HG03060 (cell line): ENCODE measurements around the gene CCDC107.

ENCODE experiments used
- ATAC-seq: cut with Tn5 transposase; IDR thresholded peaks from one replicate; pipeline ENCODE4 v1.9.1; 2021; ENCODE audit warnings: low read depth, moderate number of reproducible peaks; ENCODE audit not compliant: unreplicated experiment

The CCDC107 gene

DNA sequence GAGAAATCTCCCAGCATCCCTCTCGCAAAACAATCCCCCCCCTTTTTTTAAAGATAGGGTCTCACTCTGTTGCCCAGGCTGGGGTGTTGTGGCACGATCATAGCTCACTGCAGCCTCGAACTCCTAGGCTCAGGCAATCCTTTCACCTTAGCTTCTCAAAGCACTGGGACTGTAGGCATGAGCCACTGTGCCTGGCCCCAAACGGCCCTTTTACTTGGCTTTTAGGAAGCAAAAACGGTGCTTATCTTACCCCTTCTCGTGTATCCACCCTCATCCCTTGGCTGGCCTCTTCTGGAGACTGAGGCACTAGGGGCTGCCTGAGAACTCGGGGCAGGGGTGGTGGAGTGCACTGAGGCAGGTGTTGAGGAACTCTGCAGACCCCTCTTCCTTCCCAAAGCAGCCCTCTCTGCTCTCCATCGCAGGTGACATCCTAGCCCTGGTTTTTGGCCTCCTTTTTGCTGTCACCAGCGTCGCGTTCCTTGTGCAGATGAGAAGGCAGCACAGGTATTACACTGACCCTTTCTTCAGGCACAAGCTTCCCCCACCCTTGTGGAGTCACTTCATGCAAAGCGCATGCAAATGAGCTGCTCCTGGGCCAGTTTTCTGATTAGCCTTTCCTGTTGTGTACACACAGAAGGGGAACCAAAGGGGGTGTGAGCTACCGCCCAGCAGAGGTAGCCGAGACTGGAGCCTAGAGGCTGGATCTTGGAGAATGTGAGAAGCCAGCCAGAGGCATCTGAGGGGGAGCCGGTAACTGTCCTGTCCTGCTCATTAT lies 22.4 kb downstream of the CCDC107 start:
- no peak for ATAC-seq

DNA sequence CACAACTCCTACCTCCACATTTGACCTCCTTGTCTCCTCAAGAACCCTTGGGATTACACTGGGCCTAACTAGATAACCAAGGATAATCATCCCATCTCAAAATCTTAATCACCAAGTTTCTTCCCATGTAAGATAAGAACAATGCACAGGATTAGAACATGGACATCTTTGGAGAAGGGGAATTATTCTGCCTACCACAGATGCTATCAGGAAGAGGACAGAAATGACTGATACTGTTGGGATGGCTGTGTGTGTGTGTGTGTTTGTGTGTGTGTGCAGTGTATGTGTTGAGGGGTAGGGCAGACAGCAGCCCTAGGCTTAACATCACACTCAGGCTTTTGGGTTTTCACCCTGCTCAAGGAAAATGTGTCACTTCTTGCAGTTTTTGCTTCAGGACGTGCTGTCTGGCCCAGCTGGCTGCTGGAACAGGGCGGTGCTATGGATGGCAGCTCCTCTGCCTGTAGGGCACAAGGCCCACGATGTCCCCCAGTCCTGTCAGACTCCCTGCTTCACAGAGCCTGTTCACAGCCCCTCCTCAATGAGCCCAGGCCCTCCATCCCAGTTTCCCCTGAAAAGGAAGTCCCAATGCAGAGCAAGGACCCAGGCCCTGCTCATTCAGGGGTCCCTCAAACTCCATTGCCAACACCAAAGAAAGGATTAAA lies 23.4 kb downstream of the CCDC107 start:
- no peak for ATAC-seq

DNA sequence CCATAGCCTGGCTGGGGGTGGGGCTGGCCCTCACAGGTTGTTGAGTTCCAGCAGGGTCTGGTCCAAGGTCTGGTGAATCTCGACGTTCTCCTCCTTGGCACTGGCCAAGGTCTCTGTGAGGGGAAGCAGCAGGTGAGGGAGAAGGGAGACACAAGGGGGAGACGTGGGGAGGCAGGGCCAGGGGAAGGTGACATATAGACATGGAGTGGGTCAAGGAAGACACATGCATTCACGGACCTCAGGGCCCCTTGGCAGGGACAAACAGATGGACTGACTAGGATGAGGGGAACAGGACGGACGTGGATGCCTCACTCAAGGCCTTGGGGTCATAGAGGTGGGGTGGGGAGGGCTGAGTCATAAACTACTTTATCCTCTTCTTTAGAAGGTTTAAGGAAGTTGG lies 24.0 kb downstream of the CCDC107 start:
- ATAC-seq = no peak

DNA sequence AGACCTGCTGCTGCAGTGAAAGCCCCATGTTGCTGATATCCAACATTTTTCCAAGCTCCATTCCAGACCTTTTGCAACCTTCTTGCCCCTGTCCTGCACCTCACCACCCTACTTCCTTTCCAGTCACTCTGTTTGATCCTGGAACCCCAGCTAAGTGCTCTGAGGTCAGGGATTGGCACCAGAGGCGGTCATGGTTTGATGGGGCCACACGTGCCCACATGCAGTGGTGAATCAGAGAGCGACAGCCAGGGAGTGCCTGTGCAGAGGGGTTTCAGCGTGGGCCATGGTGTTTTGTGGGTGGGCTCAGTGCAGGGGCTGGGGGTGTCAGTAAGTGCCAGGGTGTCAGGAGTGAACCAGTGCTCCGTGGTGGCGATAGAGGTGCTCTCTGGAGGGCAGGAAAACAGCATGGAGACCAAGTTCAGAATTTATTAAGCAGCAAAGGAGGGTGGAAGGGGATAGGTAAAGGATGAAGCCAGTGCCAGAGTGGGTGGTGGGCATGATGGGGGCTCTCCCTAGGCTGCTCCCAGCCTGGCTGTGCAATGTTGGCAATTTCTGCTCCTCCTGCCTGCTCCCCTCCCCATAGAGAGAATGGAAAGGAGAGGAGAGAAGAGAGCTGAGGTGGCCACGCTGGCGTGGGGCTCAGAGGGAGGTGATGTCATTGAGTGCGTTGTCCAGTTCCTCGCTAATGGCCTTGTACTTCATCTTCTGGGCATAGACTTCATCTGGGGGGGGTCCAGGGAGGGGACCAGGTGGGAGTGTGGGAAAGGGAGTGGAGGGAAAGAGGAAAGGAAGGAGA lies 24.6 kb downstream of the CCDC107 start:
- no peak for ATAC-seq

DNA sequence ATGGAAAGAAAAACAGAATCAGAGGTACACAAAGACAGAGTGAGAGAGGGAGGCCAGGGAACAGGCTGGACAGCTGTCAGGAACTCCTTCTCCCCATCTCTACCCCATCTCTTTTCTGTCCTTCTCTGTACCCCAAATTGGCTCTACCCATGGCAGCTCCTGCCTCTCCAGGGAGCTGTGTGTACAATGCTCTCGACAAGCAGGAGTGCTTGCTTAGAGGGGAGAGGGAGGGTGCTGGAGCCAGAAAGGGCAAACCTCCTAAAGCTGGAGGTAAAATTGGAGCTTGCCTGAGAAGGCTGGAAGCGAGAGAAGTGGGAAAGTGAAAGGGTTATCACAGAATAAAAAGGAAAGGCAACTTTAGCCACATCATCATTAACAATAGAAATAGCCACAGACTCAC lies 25.2 kb downstream of the CCDC107 start:
- ATAC-seq = no peak

DNA sequence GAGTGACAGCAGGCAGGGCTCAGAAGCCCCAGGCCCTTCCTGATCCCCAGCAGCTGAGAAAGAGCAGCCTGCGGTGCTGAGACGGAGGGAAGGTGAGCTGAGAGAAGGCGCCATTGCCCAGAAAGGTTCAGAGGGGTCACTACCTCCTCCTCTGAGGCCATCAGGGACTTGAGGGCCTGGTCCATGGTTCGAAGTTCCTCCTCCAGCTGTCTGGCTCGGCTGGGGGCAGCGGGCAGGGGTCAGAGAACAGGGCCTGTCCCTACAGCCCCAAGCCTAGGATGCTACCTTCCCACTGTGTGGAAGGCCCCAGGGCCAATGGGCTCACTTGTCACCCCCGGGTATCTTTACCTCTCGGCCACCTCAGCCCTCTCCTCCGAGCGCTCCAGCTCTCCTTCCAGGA lies 26.8 kb downstream of the CCDC107 start:
- ATAC-seq = no peak

DNA sequence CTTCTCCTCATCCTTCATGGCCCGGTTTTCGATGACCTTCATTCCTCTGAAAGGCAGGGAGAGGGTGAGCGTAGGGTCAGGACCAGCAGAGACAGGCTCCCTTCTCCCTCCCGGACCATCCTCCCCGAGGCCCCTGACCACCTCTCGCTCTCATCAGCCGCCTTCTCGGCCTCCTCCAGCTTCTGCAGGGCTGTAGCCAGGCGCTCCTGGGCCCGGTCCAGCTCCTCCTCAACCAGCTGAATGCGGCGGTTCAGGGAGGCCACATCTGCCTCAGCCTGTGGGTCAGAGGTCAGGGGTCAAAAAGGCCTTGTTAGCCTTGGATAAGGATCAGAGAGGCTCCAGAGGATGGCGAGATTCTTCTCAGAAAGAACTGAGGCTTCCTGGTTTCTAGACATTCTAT lies 27.4 kb downstream of the CCDC107 start:
- ATAC-seq = no peak

DNA sequence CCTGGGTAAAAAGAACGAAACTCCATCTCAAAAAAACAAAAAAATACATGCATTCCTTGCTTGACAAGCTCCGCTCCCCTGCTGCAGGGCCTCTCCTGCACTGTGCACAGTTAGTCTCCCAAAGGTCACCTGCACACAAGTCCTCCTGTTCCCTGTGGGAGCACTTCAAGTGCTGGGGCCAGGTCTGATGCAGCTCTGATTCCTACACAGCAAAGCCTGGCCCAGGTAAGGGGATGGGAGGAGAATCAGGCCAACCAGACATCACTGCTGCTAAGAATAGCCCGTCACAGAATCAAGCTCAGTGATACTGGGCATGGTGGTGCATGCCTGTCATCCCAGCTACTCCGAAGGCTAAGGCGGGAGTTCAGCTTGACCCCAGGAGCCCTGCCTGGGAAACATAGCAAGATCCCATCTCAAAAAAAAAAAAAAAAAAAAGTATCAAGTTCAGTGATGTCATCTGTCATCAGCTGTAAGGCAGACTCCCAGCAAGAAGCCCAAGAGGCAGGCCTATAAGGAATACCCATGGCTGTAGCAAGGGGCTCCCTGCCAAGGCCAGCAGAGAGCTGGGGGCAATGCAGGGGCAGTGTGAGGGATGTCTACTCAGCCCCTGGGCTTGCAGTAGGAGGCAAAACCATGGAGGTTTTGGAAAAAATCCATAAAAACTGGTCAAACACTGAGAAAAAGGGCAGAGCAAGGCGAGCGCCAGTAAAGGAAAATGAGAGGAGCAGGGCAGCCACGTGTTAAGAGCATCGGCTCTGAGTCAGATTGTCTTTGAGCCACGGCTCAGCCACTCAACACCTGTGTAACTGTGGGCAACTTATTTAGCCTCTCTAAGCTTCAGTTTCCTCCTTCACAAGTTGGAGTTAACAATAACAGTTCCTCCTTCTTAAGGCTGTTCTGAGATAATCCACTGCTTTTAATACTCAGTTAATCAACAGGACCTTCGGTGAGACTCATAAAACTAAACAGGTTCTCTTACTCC lies 28.4 kb downstream of the CCDC107 start:
- ATAC-seq = no peak

DNA sequence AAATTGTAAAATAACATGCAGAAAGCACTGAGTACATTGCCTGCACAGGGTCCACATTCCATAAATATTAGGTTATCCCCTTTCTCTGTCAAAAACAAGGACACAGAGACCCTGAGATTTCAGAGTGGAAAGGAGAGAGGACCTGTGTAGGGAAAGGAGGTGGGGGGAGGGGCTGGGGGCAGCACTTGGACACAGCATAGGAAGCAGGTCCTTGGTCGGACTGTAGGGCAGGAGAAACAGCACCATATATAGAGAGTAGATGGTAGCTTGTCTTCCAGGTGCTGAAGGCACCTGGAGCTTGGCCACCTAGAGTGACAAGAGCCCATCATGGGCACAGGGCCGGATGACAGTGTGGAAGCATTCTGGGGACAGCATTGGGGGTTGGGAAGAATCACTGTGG lies 29.2 kb downstream of the CCDC107 start:
- ATAC-seq = no peak

DNA sequence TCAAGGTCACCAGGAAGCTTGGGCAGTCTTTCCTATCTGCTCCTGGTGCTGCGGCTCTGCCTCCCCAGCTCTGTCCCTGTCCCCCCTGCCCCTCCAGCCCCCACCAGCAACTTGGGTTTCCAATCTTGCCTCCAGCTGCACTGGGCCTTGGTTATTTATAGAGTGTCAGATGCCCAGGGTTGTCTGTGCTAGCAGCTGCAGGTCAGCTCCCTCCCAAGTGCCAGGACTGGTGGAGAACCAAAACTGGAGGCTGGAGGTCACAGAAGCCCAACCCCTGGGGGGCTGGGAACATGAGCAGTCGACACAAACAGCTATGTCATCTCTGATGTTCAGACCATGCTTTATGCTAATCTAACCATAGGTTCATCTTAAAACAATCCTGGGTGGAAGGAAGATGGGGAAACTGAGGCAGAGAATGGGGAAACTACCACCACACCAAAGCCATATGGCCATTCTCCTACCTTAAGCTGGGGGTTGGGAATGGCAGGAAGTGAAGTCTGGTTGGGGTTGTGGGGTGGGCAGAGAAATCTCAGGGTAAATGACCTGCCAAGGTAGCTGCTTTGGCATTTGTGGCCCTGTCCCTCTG lies 30.0 kb downstream of the CCDC107 start:
- ATAC-seq = no peak

DNA sequence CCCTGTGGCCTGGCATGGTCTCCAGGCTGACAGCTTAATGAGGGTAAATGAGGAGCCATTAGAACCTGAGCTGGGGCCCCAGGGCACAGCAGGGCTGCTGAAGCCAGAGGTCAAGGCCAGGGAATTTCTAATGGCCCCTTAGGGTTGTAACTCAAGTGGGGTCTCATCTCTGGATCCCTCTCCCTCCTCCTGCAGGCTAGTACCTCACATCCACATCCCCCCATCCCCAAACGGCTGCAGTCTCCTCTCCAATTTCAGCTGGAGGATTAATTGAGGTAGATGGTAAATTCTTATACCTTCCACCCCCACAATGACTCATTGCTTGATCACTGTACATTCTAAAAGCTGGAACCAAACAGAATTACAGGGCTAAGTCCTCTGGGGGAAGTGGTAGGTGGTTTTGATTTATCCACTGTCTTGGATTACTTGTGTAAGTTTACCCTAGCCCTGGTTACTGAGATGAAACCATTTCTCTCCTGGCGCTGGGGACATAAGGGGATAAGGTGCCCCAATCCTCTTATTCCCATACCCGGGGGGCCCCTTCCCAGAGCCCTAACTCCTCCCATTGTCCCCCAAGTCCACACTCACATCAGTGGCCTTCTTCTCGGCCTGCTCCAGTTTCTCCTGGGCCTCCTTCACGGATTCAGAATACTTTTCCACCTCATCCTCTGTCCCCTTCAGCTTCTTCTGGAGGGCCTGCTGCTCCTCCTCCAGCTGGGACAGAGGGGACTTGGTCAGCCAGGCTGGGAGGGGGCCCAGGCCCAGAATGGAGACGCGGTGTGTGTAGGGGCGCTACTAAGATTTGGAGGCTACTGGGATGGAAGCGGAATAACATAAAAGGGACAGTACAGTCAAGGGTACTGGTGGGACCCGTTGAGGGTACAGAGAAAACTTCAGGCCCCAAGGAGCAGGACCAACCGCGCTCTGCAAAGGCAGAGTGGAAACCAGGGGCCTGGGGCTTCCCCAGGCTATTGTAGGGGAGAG lies 30.8 kb downstream of the CCDC107 start:
- ATAC-seq = no peak

DNA sequence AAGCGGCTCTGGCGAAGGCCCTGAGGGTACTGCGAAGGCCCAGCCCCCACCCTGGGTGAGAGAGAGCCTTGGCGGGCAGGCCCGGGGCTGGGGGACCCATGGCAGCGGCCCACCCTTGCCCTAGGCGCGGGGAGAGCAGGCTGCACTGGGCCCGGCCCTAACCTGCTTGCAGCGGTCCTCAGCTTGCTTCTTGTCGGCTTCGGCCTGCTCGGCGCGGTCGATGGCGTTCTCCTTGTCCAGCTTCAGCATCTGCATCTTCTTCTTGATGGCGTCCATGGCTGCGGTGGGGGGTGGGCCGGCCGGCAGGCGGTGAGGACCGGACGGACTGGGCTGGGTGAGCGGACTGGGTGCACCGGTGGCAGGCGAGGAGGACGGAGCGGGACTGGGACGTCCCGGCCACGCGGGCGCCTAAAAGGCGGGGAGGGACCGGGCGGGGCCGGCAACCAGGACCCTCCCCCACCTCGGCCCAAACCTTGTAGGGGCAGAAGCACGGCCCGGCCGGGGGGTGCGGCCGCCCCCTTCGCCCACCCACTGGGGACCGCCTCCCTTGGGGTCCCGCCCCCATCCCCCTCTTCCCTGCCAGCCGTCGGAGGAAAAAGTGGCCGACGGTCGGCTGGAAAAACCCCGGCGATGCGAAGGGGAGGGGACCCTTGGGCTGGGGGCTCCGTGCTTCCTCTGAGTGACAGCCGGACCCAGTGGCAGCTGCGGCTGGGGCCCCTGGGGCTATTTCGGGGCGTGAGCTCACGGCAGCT lies 31.6 kb downstream of the CCDC107 start, which contains the start of gene TPM2:
TPM2 (minus strand) TSS at position 384 of the 752 bp plus-strand sequence; CDS start at position 276, 108 bp downstream.
- no peak for ATAC-seq

DNA sequence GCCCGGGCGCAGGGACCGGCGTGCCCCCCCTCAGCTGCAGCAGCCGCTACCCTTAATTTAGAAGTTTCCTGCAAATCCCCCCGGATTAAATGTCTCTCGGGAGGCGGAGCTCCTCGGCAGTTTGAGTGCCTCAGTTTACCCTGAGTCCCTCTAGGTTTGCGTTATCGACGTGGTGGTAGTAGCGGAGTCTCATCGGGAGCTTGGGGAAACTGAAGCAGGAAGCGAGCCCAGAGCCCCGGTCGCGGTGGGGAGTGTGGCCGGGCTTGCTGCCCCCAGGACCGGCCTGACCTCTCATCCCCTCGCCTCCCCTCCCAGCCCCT lies 32.2 kb downstream of the CCDC107 start:
- no peak for ATAC-seq

DNA sequence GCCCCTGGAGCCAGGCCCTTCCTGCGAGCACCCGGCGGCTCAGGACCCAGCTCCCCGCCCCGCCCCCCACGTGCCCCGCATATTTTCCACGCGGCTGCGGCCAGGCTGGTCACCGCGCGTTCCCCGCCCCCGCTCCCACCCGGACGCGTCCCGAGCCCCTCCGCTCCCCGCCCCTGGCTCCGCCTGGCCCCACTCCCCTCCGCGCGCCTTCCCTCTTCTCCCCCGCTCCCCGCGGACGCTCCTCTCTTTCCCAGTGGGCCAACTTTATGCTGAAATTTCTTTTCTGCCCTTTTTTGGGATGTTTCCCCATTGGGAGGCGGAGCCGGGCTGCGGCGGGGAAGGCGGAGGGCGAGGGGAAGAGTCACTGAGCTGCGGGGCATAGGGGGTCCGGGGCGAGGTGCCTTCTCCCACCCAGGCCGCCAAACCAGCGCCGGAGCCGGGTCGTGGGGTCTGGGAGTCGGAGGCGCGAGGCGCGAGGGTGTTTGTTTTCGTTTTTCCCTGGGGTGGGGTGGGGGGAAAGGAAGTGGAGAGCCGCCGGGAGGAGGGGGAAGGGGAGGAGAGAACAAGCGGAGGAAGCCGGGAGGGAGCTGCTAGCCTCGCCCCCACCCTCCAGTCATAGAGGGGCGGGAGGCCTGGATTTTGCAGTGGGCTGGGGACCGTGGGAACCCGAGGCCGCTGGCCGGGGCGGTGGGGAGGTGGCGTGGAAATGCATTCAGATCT lies 32.7 kb downstream of the CCDC107 start:
- no peak for ATAC-seq

DNA sequence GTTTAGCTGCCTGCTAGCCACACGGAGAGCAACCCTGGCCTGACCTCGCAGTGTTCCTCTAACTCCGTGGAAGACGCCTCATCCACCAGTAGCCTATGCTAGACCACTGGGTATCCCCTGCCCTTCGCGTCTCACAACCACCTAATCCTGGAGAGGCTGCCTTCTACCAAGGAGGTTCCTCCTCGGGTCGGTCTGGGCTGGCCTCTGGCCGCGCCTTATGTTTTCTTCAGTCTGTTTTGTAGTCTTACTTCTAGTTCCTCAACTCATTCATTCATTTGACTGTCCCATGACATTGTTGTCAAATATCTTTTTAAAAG lies 33.2 kb downstream of the CCDC107 start:
- no peak for ATAC-seq

DNA sequence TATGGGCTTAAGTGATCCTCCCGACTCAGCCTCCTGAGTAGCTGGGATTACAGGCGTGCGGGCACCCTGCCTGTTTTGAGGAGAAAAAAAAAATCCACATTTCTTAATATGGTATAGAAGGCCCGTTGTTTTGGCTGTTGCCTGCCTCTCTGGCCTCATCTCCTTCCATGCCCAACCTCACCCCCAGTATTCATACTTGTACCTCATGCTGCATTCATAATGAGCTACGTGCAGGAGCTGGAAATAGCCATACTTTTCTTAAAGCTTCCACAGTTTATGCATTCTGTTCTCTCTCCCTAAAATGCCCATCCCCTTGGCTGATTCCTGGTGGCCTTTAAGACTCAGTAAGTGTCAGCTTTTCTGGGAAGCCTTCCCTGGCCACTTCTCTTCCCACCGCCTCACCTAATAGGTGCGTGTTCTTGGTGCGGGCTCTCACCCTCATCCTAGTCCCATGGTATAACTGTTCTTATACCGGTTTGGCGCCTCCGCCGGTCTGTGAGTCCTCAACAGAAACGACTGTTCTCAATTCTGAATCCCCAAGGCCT lies 33.7 kb downstream of the CCDC107 start:
- no peak for ATAC-seq

DNA sequence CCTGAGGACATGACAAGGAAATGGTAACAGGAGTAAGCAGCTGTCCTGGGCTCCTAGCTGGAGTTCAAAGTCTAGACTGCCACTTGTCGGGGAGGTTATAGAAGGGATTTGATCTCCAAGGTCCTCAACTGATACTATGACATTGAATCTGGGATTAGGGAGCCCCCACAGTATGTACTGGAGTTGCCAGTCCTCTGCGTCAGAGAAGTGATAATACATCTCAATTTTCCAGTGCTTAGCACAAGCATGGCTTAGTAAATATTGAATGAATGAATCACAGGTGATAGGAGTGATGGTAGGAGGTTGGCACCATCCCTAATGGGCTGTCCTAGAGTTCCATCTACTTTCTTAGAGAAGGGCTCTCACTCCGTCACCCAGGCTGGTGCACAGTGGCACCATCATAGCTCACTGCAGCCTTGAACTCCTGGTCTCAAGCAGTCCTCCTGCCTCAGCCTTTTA lies 37.9 kb downstream of the CCDC107 start:
- ATAC-seq = no peak
